HTR-8/SVneo (cell line): Measurements from ENCODE around the gene PHKA2.

Source experiments
- DNase-seq: peaks from one replicate; pipeline ENCODE4 v3.0.0; 2011; ENCODE audit warnings: low spot score, mixed read lengths; ENCODE audit not compliant: insufficient read length
- FAIRE-seq: peaks from 2 replicates; lab custom pipeline; 2011; peaks lifted over from hg19 to GRCh38; lab: Jason Lieb, UNC

PHKA2 gene

GRCh38 chrX:18893536-18893935 lies 90.4 kb downstream of the PHKA2 start:
- FAIRE-seq (no peak), DNase-seq (no peak)

GRCh38 chrX:18892899-18893298 lies 91.0 kb downstream of the PHKA2 start:
- FAIRE-seq (no peak), DNase-seq (no peak)

- no peak for DNase-seq
- FAIRE-seq, result no peak
Observed at GRCh38 chrX:18891548-18891945, 92.4 kb downstream of the PHKA2 start.

GRCh38 chrX:18890724-18891547 lies 93.0 kb downstream of the PHKA2 start:
- FAIRE-seq (no peak), DNase-seq (no peak)

GRCh38 chrX:18890049-18890381 lies 93.9 kb downstream of the PHKA2 start:
- FAIRE-seq (no peak), DNase-seq (no peak)

- DNase-seq, result no peak
- no peak for FAIRE-seq
Observed at GRCh38 chrX:18889346-18890048, 94.4 kb downstream of the PHKA2 start.

- DNase-seq (no peak), FAIRE-seq (no peak)
Observed at GRCh38 chrX:18888281-18888680, 95.6 kb downstream of the PHKA2 start.

- DNase-seq (no peak), FAIRE-seq (no peak)
Observed at GRCh38 chrX:18887825-18888212, 96.1 kb downstream of the PHKA2 start.

GRCh38 chrX:18887177-18887824 lies 96.6 kb downstream of the PHKA2 start:
- DNase-seq (no peak), FAIRE-seq (no peak)

- FAIRE-seq, result no peak
- DNase-seq, result peak; percentile 18
Observed at GRCh38 chrX:18886344-18887161, 97.4 kb downstream of the PHKA2 start.

GRCh38 chrX:18886005-18886343 lies 97.9 kb downstream of the PHKA2 start:
- FAIRE-seq (no peak), DNase-seq (no peak)

- FAIRE-seq, result no peak
- no peak for DNase-seq
Observed at GRCh38 chrX:18885328-18886004, 98.4 kb downstream of the PHKA2 start.

GRCh38 chrX:18884916-18885315 lies 99.0 kb downstream of the PHKA2 start:
- no peak for FAIRE-seq
- DNase-seq, result no peak

- no peak for FAIRE-seq
- DNase-seq, result no peak
Observed at GRCh38 chrX:18883961-18884765, 99.8 kb downstream of the PHKA2 start.

- no peak for DNase-seq
- FAIRE-seq, result no peak
Observed at GRCh38 chrX:18883234-18883960, 100.5 kb downstream of the PHKA2 start.

GRCh38 chrX:18879144-18879543 lies 104.8 kb downstream of the PHKA2 start:
- FAIRE-seq (no peak), DNase-seq (no peak)

GRCh38 chrX:18877469-18877868 lies 106.4 kb downstream of the PHKA2 start:
- FAIRE-seq, result no peak
- no peak for DNase-seq

- no peak for FAIRE-seq
- DNase-seq, result no peak
Observed at GRCh38 chrX:18875256-18875878, 108.5 kb downstream of the PHKA2 start.
